A673 (cell line): ENCODE data around the gene HIPK3.

Source experiments
- CTCF ChIP-seq: fragments of 300-800, 200-600 bp; sonication (generic); conservative IDR thresholded peaks from 2 replicates; pipeline ENCODE4 v1.5.1; 2017; ENCODE audit warnings: low read depth, mild to moderate bottlenecking, antibody characterized with exemption, low read length, moderate library complexity, mixed read lengths
- EZH2 ChIP-seq: fragments of 200-600 bp; sonication (generic); IDR thresholded peaks from 2 replicates; pipeline ENCODE4 v1.6.1; 2017; ENCODE audit warnings: borderline replicate concordance, low read depth, mild to moderate bottlenecking, mixed read lengths, antibody characterized with exemption, low read length; ENCODE audit not compliant: poor library complexity, severe bottlenecking

- TF ChIP-seq CTCF (peak; percentile 99), EZH2 (no peak)
Observed at GRCh38 chr11:33329705-33330329, 72.6 kb downstream of the HIPK3 start.
